Endothelial cell of umbilical vein (primary cell): Measurements from ENCODE around the gene F2RL1. TPM values are rescaled to one million over a fixed set of nuclear protein-coding genes. Genes with fewer than 3 reads are reported as not detected.
"Not testable (repeated sequence)": the region's sequence is repeated elsewhere in the genome, so short reads cannot be mapped to it uniquely, and the experiment has no call there.

ENCODE experiments used
- BruUV-seq: library from RNA; stranded (reverse); fragments of 400-500 nt; replicated peaks from 2 replicates; lab custom pipeline; 2021; lab: Mats Ljungman, UMichigan
- CTCF ChIA-PET: fragments of 300-600, 350-600 bp; sonication (Branson Sonifier 250); formaldehyde crosslinking; loops from one replicate; lab custom pipeline; 2021; ENCODE audit warnings: antibody characterized with exemption, inconsistent platforms; lab: Charles Lee
- POLR2A ChIA-PET: fragments of 300-600, 350-600 bp; sonication (Branson Sonifier 250); formaldehyde crosslinking; loops from one replicate; lab custom pipeline; 2021; ENCODE audit warnings: antibody characterized with exemption, inconsistent platforms; lab: Charles Lee
- DNase-seq: peaks from one replicate; pipeline ENCODE4 v3.0.0-alpha.2; 2011; ENCODE audit warnings: low read depth, low spot score
- FAIRE-seq: peaks from 2 replicates; lab custom pipeline; 2011; peaks lifted over from hg19 to GRCh38; lab: Jason Lieb, UNC
- H2AFZ ChIP-seq: 2 replicates; pipeline ENCODE4 v1.6.0; 2012; ENCODE audit warnings: low read depth, low read length, control low read depth, inconsistent platforms
- H3K27ac ChIP-seq: 2 replicates; pipeline ENCODE4 v1.5.1; 2011; ENCODE audit warnings: low read depth, mild to moderate bottlenecking, control low read depth, low read length, moderate library complexity; ENCODE audit not compliant: insufficient read depth
- H3K27me3 ChIP-seq, 2 experiments: 2 replicates each; pipeline versions ENCODE4 v1.6.0 to v1.6.1; 2011; ENCODE audit warnings: low read length in 2 of 2, mixed read lengths in 1 of 2; ENCODE audit not compliant: control insufficient read depth in 2 of 2, insufficient read depth in 2 of 2
- H3K36me3 ChIP-seq, 2 experiments: 2 replicates in 1 of 2; 3 replicates in 1 of 2; pipeline ENCODE4 v1.5.1; 2011; ENCODE audit warnings: low read length in 2 of 2, mild to moderate bottlenecking in 1 of 2, moderate library complexity in 1 of 2; ENCODE audit not compliant: control insufficient read depth in 2 of 2, insufficient read depth in 2 of 2; ENCODE audit errors: extremely low read depth in 1 of 2
- H3K4me1 ChIP-seq: 3 replicates; pipeline ENCODE4 v1.5.1; 2011; ENCODE audit warnings: mild to moderate bottlenecking, low read length; ENCODE audit not compliant: control insufficient read depth, insufficient read depth; ENCODE audit errors: extremely low read depth
- H3K4me2 ChIP-seq: 2 replicates; pipeline ENCODE4 v1.6.1; 2011; ENCODE audit warnings: low read length, control low read depth, mixed read lengths; ENCODE audit not compliant: insufficient read depth
- H3K4me3 ChIP-seq, 3 experiments: fragments of 200-600 bp in 1 of 3; sonication (generic), shearing (Covaris generic) in 1 of 3; replicated peaks in 1 of 3; 2 replicates each; pipeline ENCODE4 v1.5.1; 2011 to 2016; ENCODE audit warnings: control low read depth in 3 of 3, low read length in 3 of 3, mild to moderate bottlenecking in 2 of 3, inconsistent platforms in 1 of 3, low read depth in 1 of 3, moderate library complexity in 1 of 3; ENCODE audit not compliant: insufficient read depth in 1 of 3
- H3K79me2 ChIP-seq: 2 replicates; pipeline ENCODE4 v1.6.0; 2012; ENCODE audit warnings: low read length, inconsistent platforms; ENCODE audit not compliant: control insufficient read depth, insufficient read depth
- H3K9ac ChIP-seq: replicated peaks from 2 replicates; pipeline ENCODE3; 2011; ENCODE audit warnings: low read length, control low read depth; ENCODE audit not compliant: insufficient read depth; ENCODE audit errors: extremely low read depth
- H3K9me1 ChIP-seq: replicated peaks from 3 replicates; pipeline ENCODE4 v1.6.0; 2011; ENCODE audit warnings: mild to moderate bottlenecking, low read length; ENCODE audit not compliant: control insufficient read depth, insufficient read depth; ENCODE audit errors: extremely low read depth
- H3K9me3 ChIP-seq: replicated peaks from 2 replicates; pipeline ENCODE4 v1.5.1; 2012; ENCODE audit warnings: low read length, inconsistent platforms; ENCODE audit not compliant: control insufficient read depth, insufficient read depth
- H4K20me1 ChIP-seq: replicated peaks from 2 replicates; pipeline ENCODE3; 2011; ENCODE audit warnings: mild to moderate bottlenecking, low read length; ENCODE audit not compliant: control insufficient read depth, insufficient read depth; ENCODE audit errors: extremely low read depth
- EZH2 ChIP-seq: IDR thresholded peaks from 2 replicates; pipeline ENCODE4 v1.6.1; 2012; ENCODE audit warnings: borderline replicate concordance, low read depth, mild to moderate bottlenecking, moderate library complexity, low read length, inconsistent platforms; ENCODE audit not compliant: severe bottlenecking
- FOS ChIP-seq: IDR thresholded peaks from 2 replicates; pipeline ENCODE4 v1.6.1; 2011; ENCODE audit warnings: mild to moderate bottlenecking, low read length, moderate library complexity, borderline replicate concordance; ENCODE audit not compliant: insufficient read depth
- GATA2 ChIP-seq: IDR thresholded peaks from 2 replicates; pipeline ENCODE4 v1.7.0; 2011; ENCODE audit warnings: low read depth, mild to moderate bottlenecking, moderate library complexity, mixed read lengths, low read length; ENCODE audit not compliant: insufficient read length, insufficient read depth
- JUN ChIP-seq: IDR thresholded peaks from 2 replicates; pipeline ENCODE4 v1.6.1; 2011; ENCODE audit warnings: borderline replicate concordance, low read depth; ENCODE audit not compliant: insufficient read length, insufficient read depth
- MYC ChIP-seq: IDR thresholded peaks from one replicate; pipeline ENCODE4 v1.6.1; 2011; ENCODE audit warnings: mild to moderate bottlenecking, low read depth, low read length
- POLR2A ChIP-seq: IDR thresholded peaks from 2 replicates; pipeline ENCODE4 v1.6.1; 2012; ENCODE audit warnings: low read depth, mild to moderate bottlenecking, control low read depth, low read length
- POLR2AphosphoS5 ChIP-seq: IDR thresholded peaks from 2 replicates; pipeline ENCODE4 v1.6.1; 2012; ENCODE audit warnings: low read depth, mild to moderate bottlenecking, control low read depth, low read length, moderate library complexity; ENCODE audit not compliant: insufficient read depth
- dilution Hi-C: fragments of 300-500 bp; cut with MboI; formaldehyde crosslinking; loops from one replicate; pipeline ENCODE4 v1.15.0; 2019; ENCODE audit warnings: low sequenced_read_pairs; ENCODE audit not compliant: extremely low pct_ligation_motif_present
- intact Hi-C: fragments of 100-400 bp; cut with micrococcal nuclease; formaldehyde crosslinking; loops from one replicate; pipeline ENCODE4 v1.10.0; 2022
- polyA plus RNA-seq, 4 experiments: library from polyadenylated mRNA; depleted of rRNA in 3 of 4; stranded (reverse) in 3 of 4; unstranded in 1 of 4; fragments of >200 nt; gene quantifications; 2 replicates each; pipeline versions ENCODE4 v1.2.1 to v1.2.3, GENCODE V29; 2011 to 2012; ENCODE audit warnings: missing spikeins in 1 of 4
- total RNA-seq: library from RNA; stranded (reverse); gene quantifications from 2 replicates; pipeline ENCODE4 v1.2.3, GENCODE V29; 2021
- TF ChIP-seq, protein P1 (sequence below): IDR thresholded peaks from 2 replicates; pipeline ENCODE4 v1.6.1; 2011; ENCODE audit not compliant: insufficient read depth, insufficient read length
- TF ChIP-seq, protein P2 (sequence below), 2 donors: IDR thresholded peaks; 1 replicate in 1 of 2; 2 replicates in 1 of 2; pipeline ENCODE4 v1.5.1; 2011; ENCODE audit warnings: low read length in 2 of 2, mild to moderate bottlenecking in 2 of 2, moderate library complexity in 2 of 2, control low read depth in 1 of 2, inconsistent platforms in 1 of 2, low read depth in 1 of 2; ENCODE audit not compliant: insufficient read depth in 1 of 2; ENCODE audit errors: extremely low read depth in 1 of 2

The F2RL1 gene
- total and polyA plus RNA-seq, 2 donors (not counting 3 experiments of a cell fraction or from before 2014, with no cell fraction given), result 21.8 to 21.9 TPM

DNA sequence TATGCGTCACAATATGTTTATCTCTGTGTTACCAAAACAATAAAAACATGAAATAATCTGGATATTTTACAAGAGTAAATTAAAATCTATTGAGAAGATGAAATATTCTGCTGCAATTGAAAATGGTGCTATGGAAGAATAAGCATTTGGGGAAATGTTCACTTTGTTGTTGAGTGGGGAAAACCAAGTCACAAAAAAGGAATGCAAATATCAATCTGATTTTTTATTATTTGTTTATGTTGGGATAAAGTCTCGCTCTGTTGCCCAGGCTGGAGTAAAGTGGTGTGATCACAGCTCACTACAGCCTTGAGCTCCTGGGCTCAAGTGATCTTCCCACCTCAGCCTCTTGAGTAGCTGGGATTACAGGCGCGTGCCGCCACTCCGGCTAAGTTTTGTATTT lies 8.6 kb upstream of the F2RL1 start:
- H4K20me1 ChIP-seq, result no peaks in the 10 kb centered on the region
- H3K9me3 ChIP-seq, result no peaks in the 10 kb centered on the region
- H3K27me3 ChIP-seq, result no peaks in the 10 kb centered on the region
- no peaks in the 10 kb centered on the region for H3K9me1 ChIP-seq
- dilution Hi-C loops (loop anchor here (25.0 kb wide), 1 partner anchor 123 kb away; no protein-coding TSS in a partner anchor), intact Hi-C loops (no loop called here)
- no peak overlapping the region for H3K27ac ChIP-seq
- CTCF ChIA-PET, result no interaction called here
- BruUV-seq, result no TSS peak
- no peak overlapping the region for H2AFZ ChIP-seq
- no peak for FAIRE-seq
- H3K36me3 ChIP-seq, result no peaks in the 10 kb centered on the region
- DNase-seq, result no peak
- H3K4me3 ChIP-seq, result no peak overlapping the region
- TF ChIP-seq EZH2 (no peak), POLR2AphosphoS5 (no peak)
- H3K4me2 ChIP-seq, result no peak overlapping the region
- no peaks in the 10 kb centered on the region for H3K79me2 ChIP-seq
- POLR2A ChIA-PET, result no interaction called here
- no peak overlapping the region for H3K9ac ChIP-seq
- peaks cover 36% of the 10 kb centered on the region for H3K4me1 ChIP-seq

DNA sequence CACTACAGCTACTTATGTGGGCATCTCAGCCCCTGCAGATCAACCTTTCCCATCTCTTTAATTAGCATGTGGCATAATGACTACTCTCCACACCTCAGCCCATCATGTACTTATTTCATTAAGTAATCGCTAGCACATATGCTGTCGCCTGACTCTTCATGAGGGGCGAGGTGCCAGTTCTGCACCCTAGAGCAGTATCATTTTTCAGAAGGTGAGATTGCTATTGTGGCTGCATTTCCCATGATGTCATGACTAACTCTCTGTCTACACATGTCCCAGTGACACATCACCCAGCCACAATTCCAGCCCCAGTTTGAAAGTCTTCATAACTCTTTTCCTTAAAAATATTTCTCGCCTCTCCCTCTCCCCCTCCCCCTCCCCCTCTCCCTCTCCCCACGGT lies 7.6 kb upstream of the F2RL1 start:
- Histone ChIP-seq H3K79me2 (no peaks in the 10 kb centered on the region), H3K4me1 (peaks cover 27% of the 10 kb centered on the region), H2AFZ (no peak overlapping the region), H3K4me2 (no peak overlapping the region), H3K9me1 (no peaks in the 10 kb centered on the region), H3K27me3 (no peaks in the 10 kb centered on the region), H3K4me3 (no peak overlapping the region), H3K36me3 (no peaks in the 10 kb centered on the region), H3K27ac (no peak overlapping the region), H3K9ac (no peak overlapping the region), H4K20me1 (no peaks in the 10 kb centered on the region), H3K9me3 (no peaks in the 10 kb centered on the region)
- TF ChIP-seq, protein P1, sequence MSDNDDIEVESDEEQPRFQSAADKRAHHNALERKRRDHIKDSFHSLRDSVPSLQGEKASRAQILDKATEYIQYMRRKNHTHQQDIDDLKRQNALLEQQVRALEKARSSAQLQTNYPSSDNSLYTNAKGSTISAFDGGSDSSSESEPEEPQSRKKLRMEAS, result no peak
- TF ChIP-seq, protein P2, sequence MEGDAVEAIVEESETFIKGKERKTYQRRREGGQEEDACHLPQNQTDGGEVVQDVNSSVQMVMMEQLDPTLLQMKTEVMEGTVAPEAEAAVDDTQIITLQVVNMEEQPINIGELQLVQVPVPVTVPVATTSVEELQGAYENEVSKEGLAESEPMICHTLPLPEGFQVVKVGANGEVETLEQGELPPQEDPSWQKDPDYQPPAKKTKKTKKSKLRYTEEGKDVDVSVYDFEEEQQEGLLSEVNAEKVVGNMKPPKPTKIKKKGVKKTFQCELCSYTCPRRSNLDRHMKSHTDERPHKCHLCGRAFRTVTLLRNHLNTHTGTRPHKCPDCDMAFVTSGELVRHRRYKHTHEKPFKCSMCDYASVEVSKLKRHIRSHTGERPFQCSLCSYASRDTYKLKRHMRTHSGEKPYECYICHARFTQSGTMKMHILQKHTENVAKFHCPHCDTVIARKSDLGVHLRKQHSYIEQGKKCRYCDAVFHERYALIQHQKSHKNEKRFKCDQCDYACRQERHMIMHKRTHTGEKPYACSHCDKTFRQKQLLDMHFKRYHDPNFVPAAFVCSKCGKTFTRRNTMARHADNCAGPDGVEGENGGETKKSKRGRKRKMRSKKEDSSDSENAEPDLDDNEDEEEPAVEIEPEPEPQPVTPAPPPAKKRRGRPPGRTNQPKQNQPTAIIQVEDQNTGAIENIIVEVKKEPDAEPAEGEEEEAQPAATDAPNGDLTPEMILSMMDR (IDR thresholded peaks at IDR 0.05; ENCODE audit: extremely low read depth in 1 of 2, insufficient read depth in 1 of 2, low read depth in 1 of 2, low read length in 2 of 2), result no peak
- TF ChIP-seq JUN, result no peak
- TF ChIP-seq EZH2, result no peak
- TF ChIP-seq POLR2A, result no peak
- TF ChIP-seq POLR2AphosphoS5, result no peak
- no peak for TF ChIP-seq GATA2
- no peak for TF ChIP-seq FOS
- TF ChIP-seq MYC, result no peak
- no TSS peak for BruUV-seq
- DNase-seq, result no peak
- intact Hi-C loops (no loop called here), dilution Hi-C loops (loop anchor here (25.0 kb wide), 1 partner anchor 124 kb away; no protein-coding TSS in a partner anchor)
- CTCF ChIA-PET, result no interaction called here
- POLR2A ChIA-PET, result no interaction called here
- peak; percentile 31 for FAIRE-seq

DNA sequence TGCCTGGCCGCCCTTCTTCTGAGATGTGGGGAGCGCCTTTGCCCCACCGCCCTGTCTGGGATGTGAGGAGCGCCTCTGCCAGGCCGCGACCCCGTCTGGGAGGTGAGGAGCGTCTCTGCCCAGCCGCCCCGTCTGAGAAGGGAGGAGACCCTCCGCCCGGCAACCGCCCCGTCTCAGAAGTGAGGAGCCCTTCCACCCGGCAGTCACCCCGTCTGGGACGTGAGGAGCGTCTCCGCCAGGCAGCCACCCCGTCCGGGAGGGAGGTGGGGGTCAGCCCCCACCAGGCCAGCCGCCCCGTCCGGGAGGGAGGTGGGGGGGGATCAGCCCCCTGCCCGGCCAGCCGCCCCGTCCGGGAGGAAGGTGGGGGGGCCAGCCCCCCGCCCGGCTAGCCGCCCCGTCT lies 6.6 kb upstream of the F2RL1 start:
- H3K9ac ChIP-seq, intact Hi-C loops, H3K9me1 ChIP-seq, POLR2A ChIA-PET, H3K36me3 ChIP-seq, H3K27me3 ChIP-seq, H3K27ac ChIP-seq, H3K9me3 ChIP-seq, FAIRE-seq, H3K79me2 ChIP-seq, H4K20me1 ChIP-seq, H2AFZ ChIP-seq, DNase-seq, H3K4me3 ChIP-seq, CTCF ChIA-PET, H3K4me2 ChIP-seq, BruUV-seq: not testable (repeated sequence)
- peaks cover 19% of the 10 kb centered on the region for H3K4me1 ChIP-seq
- dilution Hi-C loops, result loop anchor here (25.0 kb wide), 1 partner anchor 125 kb away; no protein-coding TSS in a partner anchor
